ENCODE results near the gene RPS6KB1.

DNA sequence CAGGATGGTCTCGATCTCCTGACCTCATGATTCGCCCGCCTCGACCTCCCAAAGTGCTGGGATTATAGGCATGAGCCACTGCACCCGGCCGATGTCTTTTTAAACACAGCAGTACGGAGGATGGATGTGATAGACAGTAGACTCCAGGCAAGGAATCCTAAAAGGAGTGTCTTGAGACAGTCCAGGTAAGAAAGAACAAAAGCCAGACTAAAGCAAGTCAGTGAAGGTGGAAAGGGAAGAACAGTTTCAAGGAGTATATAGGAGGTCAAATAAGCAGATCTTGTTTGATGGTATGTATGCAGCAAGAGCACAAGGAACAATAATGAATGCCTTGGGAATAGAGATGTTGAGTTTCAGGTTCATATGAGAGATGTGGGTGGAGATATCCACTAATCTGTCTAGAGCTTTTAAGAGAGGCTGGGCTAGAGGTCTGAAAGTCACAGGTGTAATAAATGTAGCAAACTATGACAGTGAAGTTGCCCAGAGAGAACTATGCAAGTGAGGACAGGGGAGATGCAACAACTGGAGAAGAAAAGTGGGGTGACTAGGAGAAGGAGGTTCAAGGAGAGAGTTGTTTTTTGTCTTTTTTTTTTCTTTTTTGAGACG, 4.7 kb upstream of the RPS6KB1 start:
- no peak for TF ChIP-seq CTCF (IDR thresholded peaks at IDR 0.05; ENCODE audit: poor library complexity)
- no peak for TF ChIP-seq EZH2phosphoT487 (IDR thresholded peaks at IDR 0.05; ENCODE audit: low read depth, severe bottlenecking, unreplicated experiment)
